ENCODE measurements around the gene MBD5.

The MBD5 gene

DNA sequence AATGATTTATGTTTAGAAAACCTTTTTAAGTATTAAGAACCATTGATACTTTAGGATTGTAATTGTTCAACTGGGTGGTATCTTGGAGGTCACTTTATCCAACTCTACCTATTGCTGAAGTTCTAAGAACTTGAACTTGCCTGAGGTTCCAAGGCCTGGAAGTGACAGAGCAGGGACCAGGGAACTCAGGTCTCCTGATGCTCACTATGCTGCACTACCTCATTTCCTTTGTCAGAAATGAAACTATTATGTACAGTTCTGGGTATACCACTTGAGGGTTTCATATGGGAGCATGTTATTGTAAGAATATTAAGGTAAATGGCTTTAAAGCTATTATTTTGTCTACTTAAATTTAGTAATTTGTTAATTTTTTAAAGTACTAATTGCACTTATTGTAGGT lies 3.0 kb downstream of the MBD5 start:
- no peak for DNase-seq (ENCODE audit: low read depth)

DNA sequence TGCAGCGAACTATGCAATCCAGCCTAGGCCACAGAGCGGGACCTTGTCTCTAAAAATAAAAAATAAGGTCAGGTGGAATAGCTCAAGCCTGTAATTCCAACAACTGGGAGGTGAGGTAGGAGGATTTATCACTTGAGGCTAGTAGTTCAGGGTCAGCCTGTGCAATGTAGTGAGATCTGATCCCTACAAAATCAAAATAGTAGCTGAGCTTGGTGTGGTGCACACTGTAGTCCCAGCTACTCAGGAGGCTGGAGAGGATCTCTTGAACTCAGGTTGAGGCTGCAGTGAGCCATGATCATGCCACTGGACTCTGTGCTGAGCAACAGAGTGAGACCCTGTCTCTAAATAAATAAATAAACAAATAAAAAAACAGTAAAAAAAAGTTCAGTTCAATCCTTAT lies 5.7 kb downstream of the MBD5 start:
- DNase-seq (ENCODE audit: low read depth), result no peak

DNA sequence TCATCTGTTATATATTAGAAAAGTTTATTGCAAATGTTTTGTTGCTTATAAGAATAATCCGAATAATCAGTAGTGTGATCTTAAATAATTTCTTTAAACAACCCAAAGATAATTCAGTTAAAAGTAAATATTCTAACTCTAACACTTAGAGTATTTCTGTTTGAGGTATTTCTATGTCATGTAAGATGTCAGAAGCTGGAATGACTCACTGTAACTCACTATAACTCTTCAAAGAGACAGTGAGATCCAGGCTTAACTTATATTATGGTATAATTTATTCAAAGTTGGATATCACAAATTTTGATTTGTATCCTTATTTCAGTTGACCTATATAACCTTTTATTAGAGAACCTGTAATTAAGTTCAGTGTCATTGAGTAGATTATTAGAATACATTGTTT lies 6.9 kb downstream of the MBD5 start:
- DNase-seq (ENCODE audit: low read depth), result no peak

DNA sequence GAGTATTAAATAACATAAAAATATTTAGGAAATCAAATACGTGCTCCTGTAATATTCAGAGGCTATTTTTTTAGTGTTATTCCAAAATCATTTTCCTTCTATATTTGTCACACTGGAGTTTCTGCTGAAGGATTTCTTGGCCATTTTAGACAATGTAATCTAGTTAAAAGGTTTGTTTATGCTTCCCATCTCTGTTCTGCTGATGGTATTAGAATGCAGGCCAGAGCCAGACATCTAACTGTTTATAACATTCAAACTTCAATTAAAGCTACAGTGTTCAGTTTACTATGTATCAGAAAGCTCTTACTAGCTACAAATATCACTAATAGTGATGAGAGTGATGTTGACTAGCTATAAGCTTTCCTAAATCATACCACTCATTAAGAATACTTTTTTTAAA lies 7.9 kb downstream of the MBD5 start:
- no peak for DNase-seq (ENCODE audit: low read depth)

DNA sequence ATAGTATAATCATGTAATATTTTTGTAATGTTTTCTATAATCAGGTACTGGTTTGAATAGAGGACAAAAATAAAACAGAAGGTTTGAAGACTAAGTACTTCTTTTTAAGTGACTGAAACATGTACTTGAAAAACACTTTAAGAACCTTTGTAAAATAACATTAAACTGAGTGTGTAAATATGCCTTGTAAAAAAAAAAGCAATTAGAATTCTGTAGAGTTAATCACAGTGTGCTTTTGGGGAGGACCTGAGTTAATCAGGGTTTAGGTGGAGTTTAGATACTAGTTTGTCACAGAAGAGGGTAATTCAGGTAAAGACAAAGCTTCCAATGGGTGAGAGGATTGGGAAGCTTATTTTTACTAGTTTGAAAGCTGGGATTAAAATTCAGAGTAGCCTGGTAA lies 10.3 kb downstream of the MBD5 start:
- no peak for DNase-seq (ENCODE audit: low read depth)

DNA sequence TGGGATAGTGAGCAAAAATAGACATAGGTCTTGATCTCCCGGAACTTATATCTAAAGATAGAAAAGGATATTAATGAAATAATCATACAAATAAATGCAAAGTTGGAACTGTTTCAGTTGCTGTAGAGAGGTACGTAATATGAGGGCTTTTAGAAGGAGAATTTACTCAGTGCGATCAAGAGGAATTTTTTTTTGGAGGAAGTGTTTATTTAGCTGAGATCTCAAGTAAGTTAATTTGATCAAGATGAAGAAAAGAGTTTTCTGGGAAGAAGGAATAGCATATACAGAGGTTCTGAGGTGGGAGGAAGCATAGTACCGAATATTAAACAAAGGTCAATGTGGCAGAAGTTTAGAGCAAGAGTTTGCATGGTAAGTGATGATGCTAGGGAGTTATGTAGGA lies 11.3 kb downstream of the MBD5 start:
- no peak for DNase-seq (ENCODE audit: low read depth)

DNA sequence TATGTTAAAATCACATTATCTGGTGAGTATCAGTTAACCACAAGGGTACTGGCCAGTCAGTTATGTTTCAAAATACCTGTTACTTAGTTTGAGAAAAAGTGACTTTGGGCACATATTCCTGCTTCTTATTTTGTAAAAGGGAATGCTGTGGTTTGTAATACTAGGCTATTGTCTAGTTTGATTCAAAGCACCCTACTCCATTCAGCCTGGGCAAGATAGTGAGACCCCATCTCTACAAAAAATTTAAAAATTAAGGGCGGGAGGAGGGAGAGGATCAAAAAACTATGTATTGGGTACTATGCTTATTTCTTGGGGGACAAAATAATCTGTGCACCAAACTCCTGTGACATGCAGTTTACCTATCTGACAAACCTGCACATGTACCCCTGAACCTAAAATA lies 18.9 kb downstream of the MBD5 start:
- peak; percentile 42 for DNase-seq (ENCODE audit: low read depth)

DNA sequence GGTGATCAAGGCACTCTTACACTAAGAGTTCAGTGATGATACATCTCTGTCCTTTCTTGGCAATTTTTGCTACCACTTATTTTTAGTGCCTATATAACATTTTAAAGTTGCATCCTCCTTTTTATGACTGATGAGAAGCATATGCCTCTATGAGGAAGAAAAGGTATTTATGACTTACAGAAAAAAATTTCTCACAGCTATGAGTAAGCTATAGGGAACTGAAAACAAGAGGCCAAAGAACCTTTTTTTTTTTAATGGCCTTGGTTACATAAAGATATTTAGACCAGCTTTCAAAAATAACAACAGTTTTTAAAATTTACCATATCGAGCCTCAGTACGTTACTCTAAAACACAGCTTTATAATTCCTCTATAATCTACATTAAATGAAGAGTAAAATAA lies 21.3 kb downstream of the MBD5 start:
- no peak for DNase-seq (ENCODE audit: low read depth)

DNA sequence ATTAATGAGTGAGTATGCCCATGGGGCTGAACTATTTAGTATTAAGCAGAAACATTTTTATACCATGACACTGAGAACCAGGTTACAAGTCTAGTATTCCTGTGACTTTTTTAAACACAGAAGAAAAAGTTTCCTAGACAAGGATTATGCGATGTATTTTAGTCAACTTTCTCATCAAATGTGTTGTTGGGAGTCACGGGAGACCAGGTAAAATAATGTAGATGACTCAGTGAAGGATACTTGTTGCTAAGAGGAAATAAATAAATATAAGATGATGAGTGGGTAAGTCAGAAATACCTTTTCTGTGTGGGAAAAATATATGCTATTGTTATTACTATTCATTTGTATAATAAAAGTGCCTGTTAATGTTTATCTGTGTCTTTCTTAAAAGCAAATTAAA lies 23.4 kb downstream of the MBD5 start:
- DNase-seq (ENCODE audit: low read depth), result no peak

DNA sequence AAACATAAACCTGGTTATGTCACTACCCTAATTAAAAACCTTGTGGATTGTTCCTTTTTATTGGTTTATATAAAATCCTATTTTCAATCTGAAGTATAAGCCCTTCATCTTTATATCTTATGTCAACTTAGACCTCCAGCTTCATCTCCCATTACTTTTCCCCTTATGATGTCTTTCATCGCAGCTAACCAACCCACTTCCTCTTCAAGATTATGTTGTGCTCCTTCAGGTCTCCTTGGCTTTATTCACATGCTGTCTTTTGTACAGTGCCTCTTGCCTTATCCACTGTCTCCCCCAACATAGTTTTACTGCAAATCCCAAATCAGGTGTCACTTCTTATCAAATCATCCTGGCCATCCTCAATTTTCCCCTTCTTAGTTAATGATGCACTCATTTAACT lies 25.9 kb downstream of the MBD5 start:
- DNase-seq (ENCODE audit: low read depth), result no peak

DNA sequence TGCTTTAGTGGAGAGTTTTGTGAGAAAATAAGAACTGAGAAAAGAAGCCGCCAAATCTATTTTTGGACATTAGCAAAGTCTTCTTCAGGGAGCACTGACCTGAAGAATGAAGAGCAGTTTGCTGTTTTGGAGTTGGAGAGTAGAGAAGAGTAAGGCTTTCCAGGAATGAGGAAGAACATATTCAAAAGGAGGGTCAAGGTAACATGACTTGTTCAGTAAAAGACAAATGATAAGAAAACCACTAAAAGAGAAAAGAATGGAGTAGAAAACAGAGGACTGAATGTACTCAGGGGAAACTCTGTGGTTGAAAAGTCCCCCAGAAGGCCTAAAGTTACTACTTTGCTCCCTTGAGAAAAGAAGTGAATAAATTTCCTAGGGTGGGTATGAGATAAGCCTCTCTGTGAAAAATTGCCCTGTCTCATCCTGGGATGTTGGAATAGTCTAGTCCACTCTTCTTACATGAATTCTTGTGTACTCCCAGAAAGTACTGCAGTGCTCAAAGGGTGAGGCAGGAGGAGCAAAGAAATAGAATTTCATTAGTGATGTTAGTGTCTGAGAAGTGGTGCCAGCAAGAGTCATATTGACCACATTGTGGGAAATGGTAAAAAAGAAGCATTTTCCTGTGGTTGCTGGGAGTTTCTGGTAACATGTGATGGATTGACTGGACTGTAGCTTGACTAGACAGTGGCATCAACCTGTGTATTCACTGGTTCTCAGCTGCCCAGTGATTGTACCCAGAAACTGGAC lies 27.8 kb downstream of the MBD5 start:
- DNase-seq (ENCODE audit: low read depth), result peak; percentile 83

DNA sequence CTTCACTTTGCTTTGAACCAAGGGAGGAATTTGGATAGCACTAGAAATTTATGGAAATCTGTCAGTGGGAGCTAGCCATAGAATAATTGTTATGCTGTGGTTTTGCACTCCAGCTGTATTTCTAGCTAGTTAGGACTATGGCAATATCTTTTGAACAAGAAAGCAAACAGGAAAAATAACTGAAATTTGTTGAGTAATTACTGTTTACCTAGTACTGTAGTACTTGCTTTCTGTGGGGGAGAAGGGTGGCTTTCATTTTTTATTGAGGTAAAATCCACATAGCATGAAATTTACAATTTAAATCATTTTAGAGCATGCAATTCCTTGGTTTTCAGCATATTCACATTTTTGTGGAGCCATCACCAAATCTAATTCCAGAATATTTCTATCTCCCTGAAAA lies 28.4 kb downstream of the MBD5 start:
- DNase-seq (ENCODE audit: low read depth), result no peak

DNA sequence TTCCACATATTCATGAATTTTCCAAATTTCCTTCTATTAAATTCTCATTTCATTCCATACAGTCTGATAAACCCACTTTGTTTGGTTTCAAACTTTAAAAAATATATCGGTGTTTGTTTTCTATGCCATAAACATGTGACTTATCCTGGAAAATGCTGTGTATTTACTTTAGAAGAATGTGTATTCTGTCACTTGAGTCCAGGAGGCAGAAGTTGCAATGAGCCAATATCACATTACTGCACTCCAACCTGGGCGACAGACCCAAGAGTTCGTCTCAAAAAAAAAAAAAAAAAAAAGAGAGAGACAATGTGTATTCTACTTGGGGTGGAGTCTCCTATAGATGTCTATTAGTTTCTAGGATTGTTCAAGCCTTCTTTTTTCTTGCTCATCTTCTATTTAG lies 31.8 kb downstream of the MBD5 start:
- DNase-seq (ENCODE audit: low read depth), result no peak

DNA sequence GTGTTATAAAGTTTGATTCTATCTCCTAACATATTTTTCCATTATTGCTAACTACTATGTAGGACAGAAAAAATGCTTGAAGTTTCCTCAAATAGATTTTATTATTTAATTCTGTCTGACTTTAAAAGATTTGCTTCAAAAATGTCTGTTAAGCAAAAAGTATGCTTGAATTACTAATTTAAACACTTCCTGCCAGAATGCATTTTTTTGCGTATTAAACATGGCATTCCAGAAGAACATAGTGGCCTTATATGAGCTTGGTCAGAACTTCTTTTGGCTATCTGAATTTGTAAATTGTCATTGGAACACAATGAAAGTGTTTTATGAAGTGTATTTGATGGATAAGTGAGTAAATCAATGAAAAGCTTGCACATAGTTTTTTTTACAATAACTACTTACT lies 37.8 kb downstream of the MBD5 start:
- DNase-seq (ENCODE audit: low read depth), result no peak

DNA sequence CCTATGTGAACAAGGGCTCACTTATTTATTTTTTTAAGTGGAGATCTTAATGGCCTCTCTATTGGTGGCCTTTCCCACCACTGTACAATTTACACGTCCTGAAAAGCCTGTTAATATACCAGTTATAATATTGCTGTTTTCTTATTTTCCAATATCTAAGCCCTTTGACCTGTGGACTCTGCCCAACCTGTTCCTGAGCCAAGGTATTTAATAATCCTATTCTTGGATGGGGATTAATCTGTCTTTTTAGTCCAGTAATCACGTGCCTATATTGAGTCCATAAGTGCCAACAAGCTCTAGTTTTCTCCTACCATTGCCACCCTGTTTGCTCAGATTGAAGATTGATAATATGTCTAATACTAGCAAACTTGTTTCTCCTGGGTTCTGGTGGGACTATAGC lies 42.7 kb downstream of the MBD5 start:
- no peak for DNase-seq (ENCODE audit: low read depth)

DNA sequence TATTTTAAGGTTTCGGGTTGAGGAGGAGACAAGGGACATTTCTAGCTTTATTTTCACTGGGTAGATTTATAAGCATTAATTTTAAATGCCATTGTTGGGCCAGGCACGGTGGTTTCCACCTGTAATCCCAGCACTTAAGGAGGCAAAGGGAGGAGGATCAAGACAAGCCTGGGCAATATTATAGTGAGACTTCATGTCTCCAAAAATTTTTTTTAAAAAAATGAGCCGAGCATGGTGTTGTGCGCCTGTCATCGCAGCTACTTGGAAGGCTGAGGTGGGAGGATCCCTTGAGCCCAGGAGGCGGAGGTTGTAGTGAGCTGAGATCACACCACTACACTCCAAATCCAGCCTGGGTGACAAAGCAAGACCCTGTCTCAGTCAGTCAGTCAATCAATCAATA lies 45.0 kb downstream of the MBD5 start:
- DNase-seq (ENCODE audit: low read depth), result no peak

DNA sequence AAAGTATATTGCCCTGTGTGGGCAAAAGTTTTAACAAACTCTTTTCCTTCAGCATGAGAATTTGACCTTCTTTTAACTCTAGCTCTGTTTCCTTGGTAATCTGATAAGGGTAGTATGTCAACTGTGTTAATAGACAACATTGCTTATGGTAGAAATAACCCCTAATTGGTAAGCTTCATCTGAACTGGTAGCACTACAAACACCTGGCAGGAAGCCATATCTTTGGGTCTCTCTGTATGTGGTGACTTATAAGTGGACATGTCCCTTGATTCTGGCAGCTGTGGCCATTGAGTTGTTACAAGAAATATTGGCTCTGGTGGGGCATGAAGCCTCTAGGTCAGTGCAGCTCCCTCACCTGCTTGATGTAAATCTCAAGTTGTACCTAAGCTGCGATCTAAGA lies 46.9 kb downstream of the MBD5 start:
- no peak for DNase-seq (ENCODE audit: low read depth)

DNA sequence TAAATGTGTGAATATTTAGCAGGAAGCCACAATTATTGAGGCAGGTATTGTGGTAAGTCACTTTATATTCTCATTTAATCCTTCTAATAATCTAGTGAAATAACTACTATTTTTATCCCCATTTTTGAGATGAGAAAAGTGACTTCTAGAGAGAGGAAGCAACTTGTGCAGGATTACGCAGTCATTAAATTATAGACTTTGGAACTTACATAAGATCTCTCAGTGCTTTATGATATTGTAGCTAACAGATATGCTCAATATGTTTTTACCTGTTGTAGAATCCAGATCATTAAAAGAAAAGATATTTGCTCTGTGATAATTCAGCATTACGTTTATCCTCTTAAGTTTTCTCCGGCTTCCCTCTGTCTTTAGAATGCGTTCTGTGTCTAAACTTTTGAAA lies 50.5 kb downstream of the MBD5 start:
- DNase-seq (ENCODE audit: low read depth), result no peak

DNA sequence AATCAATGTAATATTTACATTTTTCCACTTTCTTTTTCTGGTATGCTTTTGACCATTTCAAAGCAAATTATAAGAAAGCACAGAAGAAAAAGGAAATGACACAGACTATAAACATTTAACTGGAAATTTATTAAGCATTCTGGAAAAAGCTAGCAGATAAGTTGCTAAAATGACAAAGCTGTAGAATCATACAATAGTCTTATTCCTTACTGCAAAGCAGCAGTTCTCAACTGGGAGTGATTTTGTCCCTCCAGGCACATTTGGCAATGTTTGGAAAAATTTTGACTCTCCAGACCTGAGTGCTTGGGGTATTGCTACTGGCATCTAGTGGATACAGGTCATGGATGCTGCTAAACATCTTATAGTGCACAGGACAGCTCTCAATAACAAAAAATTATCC lies 75.1 kb downstream of the MBD5 start:
- DNase-seq (ENCODE audit: low read depth), result no peak

DNA sequence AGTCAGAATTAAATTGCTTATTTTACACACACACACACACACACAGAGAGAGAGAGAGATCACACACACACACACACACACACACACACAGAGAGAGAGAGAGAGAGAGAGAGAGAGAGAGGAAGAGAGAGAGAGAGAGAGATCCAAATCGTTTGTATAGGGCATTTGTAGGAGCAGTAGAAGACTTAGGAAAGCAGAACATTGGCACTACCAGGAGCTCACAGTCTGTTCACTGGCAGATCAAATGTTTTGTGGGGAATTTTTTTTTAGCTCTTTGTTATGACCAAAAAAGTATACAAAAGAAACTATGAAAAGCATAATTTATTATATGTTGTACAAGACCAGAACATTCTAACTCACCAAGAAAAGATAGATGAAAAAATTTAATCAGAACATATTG lies 81.8 kb downstream of the MBD5 start:
- DNase-seq (ENCODE audit: low read depth), result no peak

DNA sequence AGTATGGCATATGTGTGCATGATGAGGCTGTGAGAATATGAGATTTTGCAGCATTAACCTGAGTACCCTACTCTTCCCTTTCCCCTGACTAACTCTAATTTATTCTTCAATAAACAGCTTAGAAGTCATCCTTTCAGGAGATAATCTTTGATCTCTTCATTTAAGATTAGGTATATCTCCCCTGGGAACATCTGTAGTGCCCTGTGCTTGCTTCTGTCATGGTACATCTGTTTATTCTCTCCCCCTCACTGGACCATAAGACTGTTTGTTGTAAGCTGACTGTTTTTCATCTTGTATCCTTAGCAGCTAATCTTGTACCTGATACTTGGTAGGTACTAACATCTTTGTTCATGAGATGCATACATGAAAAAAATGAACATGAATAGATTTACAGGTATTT lies 83.1 kb downstream of the MBD5 start:
- peak; percentile 12 for DNase-seq (ENCODE audit: low read depth)

DNA sequence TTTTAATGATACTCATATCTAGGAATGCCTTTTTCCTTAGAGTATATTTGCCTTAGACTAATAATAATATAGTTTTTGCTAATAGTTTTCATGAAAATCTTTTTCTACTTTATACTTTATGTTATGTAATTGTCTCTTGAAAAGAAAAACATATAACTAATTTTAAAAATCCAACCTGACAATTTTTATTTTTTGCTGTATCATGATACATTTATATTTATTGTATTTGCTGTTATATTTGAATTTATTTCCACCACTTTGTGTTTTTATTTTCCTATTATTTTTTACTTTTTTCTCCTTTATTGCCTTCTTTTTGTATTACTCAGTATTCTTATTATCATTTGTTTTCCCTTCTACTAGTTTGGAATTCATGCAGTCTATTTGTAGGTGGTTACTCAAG lies 85.4 kb downstream of the MBD5 start:
- DNase-seq (ENCODE audit: low read depth), result peak; percentile 16

DNA sequence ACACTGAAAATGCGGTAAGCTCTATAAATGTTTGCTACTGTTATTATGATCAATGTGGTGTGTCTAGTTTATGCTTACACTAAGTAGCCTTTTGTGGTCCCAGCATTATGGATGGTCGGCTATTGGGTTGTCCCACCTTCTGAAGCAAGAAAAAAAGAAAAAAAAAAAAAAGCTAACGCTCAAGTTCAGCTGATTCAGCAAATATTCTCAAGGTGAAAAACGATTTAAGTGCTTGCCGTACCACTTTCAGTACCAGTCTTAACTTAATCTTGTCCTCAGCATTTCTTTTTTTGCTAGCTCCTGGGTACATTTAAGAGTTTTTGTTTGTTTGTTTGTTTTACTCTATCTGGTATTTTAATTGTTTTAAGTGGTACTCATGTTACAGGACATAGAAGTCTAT lies 87.5 kb downstream of the MBD5 start:
- DNase-seq (ENCODE audit: low read depth), result no peak

DNA sequence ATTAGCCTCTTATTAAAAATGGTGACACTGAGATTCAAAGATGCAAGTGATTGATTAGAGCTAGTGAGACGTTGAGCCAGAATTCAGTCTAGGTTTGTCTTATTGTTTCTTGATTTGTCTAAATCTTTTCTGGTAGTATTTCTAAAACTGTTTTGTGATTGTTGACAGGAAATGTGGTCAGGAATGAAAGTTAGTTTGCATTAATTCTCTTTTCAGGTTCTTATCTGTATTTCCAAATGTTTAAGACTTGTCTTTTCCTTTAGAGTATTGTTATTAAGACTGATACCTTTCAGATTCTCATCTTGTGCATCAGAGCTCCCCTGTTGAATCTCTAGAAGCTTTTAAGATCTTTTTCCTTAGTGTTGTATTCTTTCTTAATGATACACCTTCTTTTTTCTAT lies 89.3 kb downstream of the MBD5 start:
- no peak for DNase-seq (ENCODE audit: low read depth)

DNA sequence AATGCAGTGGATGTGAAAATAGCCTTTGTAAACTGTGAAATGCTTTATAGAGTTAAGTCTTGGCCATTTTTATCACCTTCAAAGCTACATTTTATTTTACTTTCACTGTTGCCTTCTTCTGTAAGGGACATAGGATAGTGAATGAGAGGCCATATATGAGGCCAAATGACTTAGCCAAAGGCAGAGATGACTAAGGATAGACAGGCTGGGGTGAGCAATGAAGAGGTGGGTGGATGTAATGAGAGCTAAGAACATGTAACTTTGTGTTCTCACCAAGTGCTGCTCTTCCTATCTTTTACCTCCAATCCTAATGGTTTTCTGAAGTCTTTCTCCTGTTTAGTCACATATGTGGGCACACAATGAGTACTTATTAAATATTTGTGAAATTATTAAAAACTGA lies 101.9 kb downstream of the MBD5 start:
- peak; percentile 44 for DNase-seq (ENCODE audit: low read depth)
